KOPT-K1 (cell line): ENCODE measurements around the gene ANKS3.

Experiments used
- H3K27ac ChIP-seq: fragments of 200-600 bp; sonication (generic); 2 replicates; pipeline ENCODE4 v1.5.1; 2016; ENCODE audit warnings: antibody characterized with exemption, mild to moderate bottlenecking, low read depth, low read length; ENCODE audit not compliant: poor library complexity, severe bottlenecking
- H3K36me3 ChIP-seq: fragments of 200-600 bp; sonication (generic); 2 replicates; pipeline ENCODE4 v1.5.1; 2017; ENCODE audit warnings: antibody characterized with exemption, mild to moderate bottlenecking, low read length, moderate library complexity; ENCODE audit not compliant: insufficient read depth
- H3K9me3 ChIP-seq: fragments of 200-600 bp; sonication (generic); 2 replicates; pipeline ENCODE4 v1.5.1; 2017; ENCODE audit warnings: antibody characterized with exemption, low read length, mild to moderate bottlenecking; ENCODE audit not compliant: insufficient read depth, poor library complexity, severe bottlenecking

Gene ANKS3

GRCh38 chr16:4723071-4723767, 10.9 kb downstream of the ANKS3 start:
- H3K36me3 ChIP-seq = peaks cover 29% of the 10 kb centered on the region
- no peaks in the 10 kb centered on the region for H3K9me3 ChIP-seq
- H3K27ac ChIP-seq = no peak overlapping the region

DNA sequence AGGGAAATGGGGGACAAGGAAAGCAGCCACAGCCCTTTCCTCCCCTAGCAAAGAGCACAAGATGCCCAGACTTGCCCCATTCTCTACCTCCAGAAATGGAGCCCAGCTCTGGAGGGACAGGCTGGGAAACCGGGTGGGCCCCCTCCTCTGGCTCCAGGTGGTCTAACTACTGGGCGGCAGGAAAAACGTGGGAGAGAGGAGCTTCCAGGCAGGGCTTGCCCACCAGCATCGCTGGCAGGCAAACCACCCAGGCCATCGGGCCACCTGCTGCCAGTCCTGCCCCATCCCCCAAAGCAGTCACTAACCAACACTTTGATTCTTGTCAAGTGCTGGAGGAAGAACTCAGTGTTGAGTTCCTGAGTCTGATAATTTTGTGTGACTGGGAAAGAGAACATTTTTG, 15.6 kb downstream of the ANKS3 start:
- Histone ChIP-seq H3K9me3 (no peaks in the 10 kb centered on the region), H3K27ac (no peak overlapping the region), H3K36me3 (peaks cover 25% of the 10 kb centered on the region)

DNA sequence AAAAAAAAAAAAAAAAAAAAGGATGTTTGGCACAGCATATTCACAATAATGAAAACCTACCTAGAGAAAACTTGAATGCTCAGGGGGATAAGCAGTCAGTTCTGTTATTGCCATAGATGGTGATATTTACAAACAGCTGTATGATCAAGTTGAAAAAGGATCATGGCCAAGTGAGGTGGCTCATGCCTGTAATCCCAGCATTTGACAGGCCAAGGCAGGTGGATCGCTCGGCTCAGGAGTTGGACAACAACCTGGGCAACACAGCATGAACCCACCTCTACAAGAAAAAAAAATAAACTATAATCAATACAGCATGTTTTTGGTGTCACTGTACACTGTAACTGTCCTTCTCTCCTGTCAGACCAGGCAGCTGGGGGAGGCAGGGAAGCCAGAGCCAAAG, 19.1 kb downstream of the ANKS3 start:
- H3K36me3 ChIP-seq = peaks cover 32% of the 10 kb centered on the region
- no peaks in the 10 kb centered on the region for H3K9me3 ChIP-seq
- H3K27ac ChIP-seq = no peak overlapping the region

DNA sequence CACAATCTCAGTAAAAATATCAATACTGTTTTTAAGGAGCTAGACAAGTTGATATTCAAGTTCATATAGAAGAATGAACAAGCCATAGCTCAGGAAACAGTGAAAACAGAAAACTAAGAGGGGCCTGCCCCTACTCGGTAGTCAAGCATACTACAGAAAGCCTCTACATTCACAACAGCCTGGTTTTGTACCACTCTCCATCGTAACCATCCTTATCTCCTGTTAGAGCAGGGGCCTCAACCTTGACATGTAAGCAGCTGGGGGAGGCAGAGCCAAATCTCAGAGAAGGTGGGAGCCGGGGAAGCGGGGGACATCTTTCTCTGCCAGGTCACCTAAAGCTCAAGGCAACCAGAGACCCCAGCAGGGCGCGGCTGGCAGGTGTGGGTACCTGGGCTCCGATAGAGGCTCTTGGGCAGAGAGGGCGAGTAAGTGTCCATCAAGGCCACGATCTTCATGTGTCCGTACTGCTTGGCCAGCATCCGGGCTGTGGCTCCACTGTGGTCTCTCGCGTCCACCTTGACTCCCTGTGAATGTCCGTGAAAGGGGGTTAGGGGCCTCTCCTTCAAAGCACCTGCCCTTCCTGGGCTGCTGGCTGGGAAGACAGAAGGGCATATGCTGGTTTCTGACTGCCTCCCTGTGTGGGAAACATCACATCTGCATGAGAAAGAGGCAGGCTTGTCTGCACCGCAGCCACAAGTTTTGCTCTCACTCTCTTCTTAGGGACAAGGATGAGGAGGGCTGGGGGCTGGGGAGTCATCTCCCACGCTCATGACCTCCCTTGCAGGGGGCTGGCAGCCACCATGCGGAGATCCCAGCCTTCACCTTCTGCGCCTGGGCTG, 20.2 kb downstream of the ANKS3 start:
- H3K27ac ChIP-seq = no peak overlapping the region
- no peaks in the 10 kb centered on the region for H3K9me3 ChIP-seq
- peaks cover 39% of the 10 kb centered on the region for H3K36me3 ChIP-seq

GRCh38 chr16:4709481-4709880, 24.6 kb downstream of the ANKS3 start:
- Histone ChIP-seq H3K9me3 (no peaks in the 10 kb centered on the region), H3K27ac (no peak overlapping the region), H3K36me3 (peaks cover 55% of the 10 kb centered on the region)

DNA sequence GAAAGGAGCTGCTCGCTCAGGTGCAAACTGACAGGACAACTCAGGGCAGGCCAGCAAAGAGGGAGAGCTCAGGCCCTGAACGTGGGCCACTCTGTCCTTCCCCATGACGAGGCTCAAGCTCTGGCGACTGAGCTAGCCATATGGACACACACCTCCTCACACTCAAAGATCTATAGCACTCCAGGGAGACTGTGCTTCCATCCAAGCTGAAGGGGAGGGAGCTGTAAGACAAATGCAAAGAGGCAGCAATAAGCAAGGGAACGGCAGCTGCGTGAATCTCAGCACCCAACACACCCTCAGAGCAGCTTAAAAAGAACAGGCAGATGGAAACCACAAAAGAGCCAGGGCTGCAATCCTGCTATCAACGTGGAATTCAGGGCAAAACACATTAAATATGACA, 27.2 kb downstream of the ANKS3 start:
- Histone ChIP-seq H3K36me3 (peaks cover 52% of the 10 kb centered on the region), H3K27ac (no peak overlapping the region)

GRCh38 chr16:4704913-4705312, 29.2 kb downstream of the ANKS3 start:
- H3K27ac ChIP-seq = no peak overlapping the region
- H3K36me3 ChIP-seq = peaks cover 64% of the 10 kb centered on the region
- no peaks in the 10 kb centered on the region for H3K9me3 ChIP-seq

More for the DNA sequence above, 27.2 kb downstream of the ANKS3 start:
- H3K9me3 ChIP-seq = no peaks in the 10 kb centered on the region

GRCh38 chr16:4704491-4704890, 29.6 kb downstream of the ANKS3 start:
- Histone ChIP-seq H3K36me3 (peaks cover 64% of the 10 kb centered on the region), H3K9me3 (no peaks in the 10 kb centered on the region), H3K27ac (no peak overlapping the region)

- H3K9me3 ChIP-seq = no peaks in the 10 kb centered on the region
- no peak overlapping the region for H3K27ac ChIP-seq
- peaks cover 68% of the 10 kb centered on the region for H3K36me3 ChIP-seq
Measured at GRCh38 chr16:4703906-4704305, 30.2 kb downstream of the ANKS3 start.

DNA sequence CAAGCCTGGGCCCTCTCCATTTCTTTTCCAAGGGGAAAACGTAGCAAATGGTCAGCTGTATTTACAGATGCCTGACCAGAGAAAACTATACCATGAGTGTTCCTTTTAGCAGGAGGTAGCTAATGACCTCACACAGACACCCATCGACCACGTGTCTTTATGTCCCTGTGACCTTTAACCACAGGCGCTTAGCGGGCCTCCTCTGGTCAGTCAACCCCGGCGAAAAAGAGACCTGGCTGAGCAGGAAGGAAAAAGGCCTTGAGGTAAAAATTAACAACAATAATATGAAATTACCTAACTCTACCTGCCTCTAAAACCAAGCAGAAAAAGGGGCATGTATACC, 31.6 kb downstream of the ANKS3 start:
- Histone ChIP-seq H3K9me3 (no peaks in the 10 kb centered on the region), H3K27ac (no peak overlapping the region), H3K36me3 (peaks cover 79% of the 10 kb centered on the region)

DNA sequence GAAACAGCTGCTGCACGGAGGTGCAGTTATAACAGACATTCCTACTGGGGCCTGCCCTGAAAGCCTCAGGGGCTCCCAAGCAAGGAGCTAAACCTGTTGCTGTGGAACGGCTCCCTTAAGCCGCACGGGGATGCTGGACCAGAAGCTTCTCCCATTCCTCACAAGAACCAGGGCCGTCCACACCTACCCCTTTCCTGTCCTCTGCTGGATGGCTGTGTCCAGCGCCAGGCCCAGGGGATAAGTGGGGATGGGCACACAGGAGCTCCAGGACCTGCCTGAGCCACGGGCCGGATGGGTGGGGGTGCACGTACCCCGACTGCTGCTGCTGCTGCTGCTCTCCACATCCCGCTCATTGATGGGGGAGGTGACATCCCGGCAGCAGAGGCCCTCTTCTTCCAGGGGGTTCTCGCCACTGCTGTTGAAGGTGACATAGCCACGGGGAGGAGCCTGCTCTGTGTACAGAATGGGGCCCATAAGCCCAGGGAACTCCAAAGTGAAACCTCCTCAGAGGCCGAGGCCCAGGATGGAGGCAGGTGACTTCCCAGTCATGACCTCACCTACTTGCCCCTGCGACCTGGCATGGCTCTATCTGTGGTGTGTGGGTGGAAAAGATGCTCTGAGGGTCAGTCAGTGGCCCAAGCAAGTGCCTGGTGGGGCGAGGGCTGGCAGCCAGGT, 32.1 kb downstream of the ANKS3 start:
- no peak overlapping the region for H3K27ac ChIP-seq

DNA sequence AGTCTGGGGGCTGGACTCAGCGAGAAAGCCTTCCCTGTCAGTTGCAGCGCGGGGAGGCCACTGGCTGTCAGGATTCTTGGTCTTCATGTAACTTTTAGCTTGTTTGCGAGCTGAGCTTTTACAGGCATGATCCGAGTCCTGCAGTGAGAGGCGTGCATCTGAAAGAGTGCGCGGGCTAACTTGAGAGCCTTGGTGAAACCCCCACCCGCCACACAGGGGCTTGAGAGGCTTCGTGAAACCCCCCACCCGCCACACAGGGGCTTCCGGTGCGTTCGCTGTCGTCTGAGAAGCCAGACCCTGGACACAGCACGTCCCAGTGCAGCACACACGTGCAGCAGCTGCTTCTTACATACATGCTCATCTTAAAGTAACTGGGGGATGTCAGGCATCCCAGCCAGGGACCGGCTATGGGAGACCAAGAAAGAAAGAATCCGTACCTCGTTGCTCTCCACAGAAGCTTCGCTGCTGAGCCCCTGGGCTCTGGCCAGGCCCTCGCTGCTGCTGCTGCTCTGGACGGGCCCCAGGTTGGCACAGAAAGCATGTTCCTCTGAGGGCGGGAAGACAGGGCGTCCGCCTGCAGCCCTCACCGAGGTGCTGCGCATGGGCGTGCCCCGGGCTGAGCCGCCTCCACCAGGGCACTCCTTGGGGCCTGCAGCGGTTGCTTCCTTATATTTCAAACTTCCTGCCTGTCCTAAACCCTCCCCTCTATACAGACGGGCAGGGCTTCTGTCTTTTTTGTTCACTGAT, 32.9 kb downstream of the ANKS3 start:
- no peaks in the 10 kb centered on the region for H3K9me3 ChIP-seq
- no peak overlapping the region for H3K27ac ChIP-seq
- peaks cover 79% of the 10 kb centered on the region for H3K36me3 ChIP-seq

More for the DNA sequence above, 32.1 kb downstream of the ANKS3 start:
- Histone ChIP-seq H3K36me3 (peaks cover 79% of the 10 kb centered on the region), H3K9me3 (no peaks in the 10 kb centered on the region)

DNA sequence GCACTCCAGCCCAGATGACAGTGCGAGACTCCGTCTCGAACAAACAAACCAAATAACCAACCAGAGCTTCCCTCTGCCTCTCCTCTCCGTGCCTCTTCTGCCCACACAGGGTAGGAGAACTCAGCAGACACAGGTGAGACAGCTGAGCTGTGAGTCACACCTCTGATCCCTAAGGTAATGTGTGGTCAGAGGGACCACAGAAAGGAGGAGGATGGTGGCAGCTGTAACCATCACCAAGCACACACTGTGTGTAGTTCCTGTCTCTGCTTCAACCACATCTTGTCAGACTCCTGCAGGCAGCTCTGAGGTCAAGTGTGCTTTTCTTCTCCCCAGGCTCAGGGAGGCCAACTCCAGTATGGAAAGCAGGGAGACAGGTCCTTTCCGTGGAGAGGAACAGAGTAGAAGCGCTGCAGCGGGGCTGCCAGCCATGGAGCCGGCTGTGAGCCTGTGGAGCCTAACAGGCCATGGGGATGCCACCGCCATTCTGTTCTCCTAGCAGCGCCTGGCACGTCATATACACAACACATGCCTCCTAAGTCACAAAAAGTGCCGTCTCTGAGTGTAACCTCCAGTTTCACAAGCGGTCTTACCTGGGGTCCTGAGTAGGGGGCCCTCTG, 33.6 kb downstream of the ANKS3 start:
- peaks cover 86% of the 10 kb centered on the region for H3K36me3 ChIP-seq
- H3K27ac ChIP-seq = no peak overlapping the region
- H3K9me3 ChIP-seq = no peaks in the 10 kb centered on the region

DNA sequence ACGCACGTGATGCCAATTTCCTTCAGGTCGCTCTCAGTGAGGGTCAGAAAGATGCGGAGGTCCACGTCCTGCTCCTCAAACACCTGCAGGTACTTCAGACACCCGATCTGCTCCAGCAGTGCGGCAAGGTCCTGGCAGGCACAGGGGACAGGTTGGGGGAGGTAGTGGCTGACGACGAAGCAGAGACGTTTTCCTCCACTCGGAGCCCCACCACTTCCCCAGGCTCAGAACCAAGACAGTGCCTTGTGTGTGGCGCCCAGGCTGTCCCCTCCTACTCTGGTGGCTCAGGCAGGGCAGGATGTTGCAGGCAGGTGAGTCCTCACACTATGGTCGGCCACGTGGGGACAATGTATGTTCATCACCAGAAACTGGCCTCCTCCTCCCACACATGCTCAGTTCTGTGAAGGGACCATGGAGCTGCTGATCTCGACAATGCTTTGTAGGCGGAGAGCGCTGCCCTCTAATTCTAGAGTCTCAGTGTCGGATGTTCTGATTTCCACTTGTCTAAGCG, 35.0 kb downstream of the ANKS3 start:
- Histone ChIP-seq H3K9me3 (no peaks in the 10 kb centered on the region), H3K27ac (no peak overlapping the region), H3K36me3 (peaks cover 82% of the 10 kb centered on the region)
